ENCODE data around the gene PPP6C.
A peak's percentile ranks its signal among the peaks of the same experiment; 100 is the strongest.

PPP6C gene

GRCh38 chr9:125147401-125147951, 42.1 kb downstream of the PPP6C start:
- no peak for ATAC-seq (ENCODE audit: low read depth)
- Histone ChIP-seq H3K4me3 (ENCODE audit: severe bottlenecking) (no peak overlapping the region), H3K36me3 (ENCODE audit: low read depth) (peaks cover 20% of the 10 kb centered on the region), H3K27me3 (ENCODE audit: insufficient read depth, poor library complexity, severe bottlenecking) (no peaks in the 10 kb centered on the region), H3K27ac (ENCODE audit: poor library complexity, severe bottlenecking) (no peak overlapping the region), H3K4me1 (ENCODE audit: insufficient read depth, poor library complexity, severe bottlenecking) (no peaks in the 10 kb centered on the region), H3K9me3 (ENCODE audit: severe bottlenecking) (no peaks in the 10 kb centered on the region)
- TF ChIP-seq CTCF (IDR thresholded peaks at IDR 0.05; ENCODE audit: poor library complexity, severe bottlenecking) = no peak
- DNase-seq (ENCODE audit: low spot score) = no peak

GRCh38 chr9:125146247-125146646, 43.4 kb downstream of the PPP6C start:
- no peak for TF ChIP-seq CTCF (IDR thresholded peaks at IDR 0.05; ENCODE audit: poor library complexity, severe bottlenecking)
- H3K27me3 ChIP-seq (ENCODE audit: insufficient read depth, poor library complexity, severe bottlenecking) = no peaks in the 10 kb centered on the region
- DNase-seq (ENCODE audit: low spot score) = no peak
- no peak overlapping the region for H3K4me3 ChIP-seq (ENCODE audit: severe bottlenecking)
- no peak overlapping the region for H3K27ac ChIP-seq (ENCODE audit: poor library complexity, severe bottlenecking)
- no peaks in the 10 kb centered on the region for H3K9me3 ChIP-seq (ENCODE audit: severe bottlenecking)
- H3K4me1 ChIP-seq (ENCODE audit: insufficient read depth, poor library complexity, severe bottlenecking) = no peaks in the 10 kb centered on the region
- peaks cover 23% of the 10 kb centered on the region for H3K36me3 ChIP-seq (ENCODE audit: low read depth)
- ATAC-seq (ENCODE audit: low read depth) = no peak

- ATAC-seq (ENCODE audit: low read depth) (no peak), DNase-seq (ENCODE audit: low spot score) (no peak)
- Histone ChIP-seq H3K36me3 (ENCODE audit: low read depth) (peaks cover 21% of the 10 kb centered on the region), H3K27ac (ENCODE audit: poor library complexity, severe bottlenecking) (no peak overlapping the region), H3K4me3 (ENCODE audit: severe bottlenecking) (no peak overlapping the region), H3K4me1 (ENCODE audit: insufficient read depth, poor library complexity, severe bottlenecking) (no peaks in the 10 kb centered on the region), H3K9me3 (ENCODE audit: severe bottlenecking) (no peaks in the 10 kb centered on the region), H3K27me3 (ENCODE audit: insufficient read depth, poor library complexity, severe bottlenecking) (no peaks in the 10 kb centered on the region)
- no peak for TF ChIP-seq CTCF (IDR thresholded peaks at IDR 0.05; ENCODE audit: poor library complexity, severe bottlenecking)
These were observed 44.2 kb downstream of the PPP6C start for GRCh38 chr9:125145425-125145824.

- TF ChIP-seq CTCF (IDR thresholded peaks at IDR 0.05; ENCODE audit: poor library complexity, severe bottlenecking) = peak; percentile 96
- Histone ChIP-seq H3K27ac (ENCODE audit: poor library complexity, severe bottlenecking) (peak within 1 kb of the TSS; percentile 22), H3K9me3 (ENCODE audit: severe bottlenecking) (no peaks in the 10 kb centered on the region), H3K4me1 (ENCODE audit: insufficient read depth, poor library complexity, severe bottlenecking) (no peaks in the 10 kb centered on the region), H3K4me3 (ENCODE audit: severe bottlenecking) (peak within 1 kb of the TSS; percentile 27), H3K36me3 (ENCODE audit: low read depth) (peaks cover 20% of the 10 kb centered on the region), H3K27me3 (ENCODE audit: insufficient read depth, poor library complexity, severe bottlenecking) (no peaks in the 10 kb centered on the region)
- DNase-seq (ENCODE audit: low spot score) (peak; percentile 99), ATAC-seq (ENCODE audit: low read depth) (peak; percentile 99)
These were observed 46.1 kb downstream of the PPP6C start, which contains the start of gene SCAI for GRCh38 chr9:125143377-125144090. Gene SCAI (minus strand): TSS chr9:125143528. CDS start chr9:125143437, 91 bp downstream.

Data from RWPE2 (cell line).